Upper lobe of right lung (tissue), 1 donor: ENCODE data around the gene PLCL2. TPM values are rescaled to one million over a fixed set of nuclear protein-coding genes. Genes with fewer than 3 reads are reported as not detected.

Source experiments
- ATAC-seq: fragments of 200-7000 bp; cut with Tn5 transposase; one replicate; pipeline ENCODE4 v1.9.1; 2020; ENCODE audit warnings: mild to moderate bottlenecking, moderate library complexity
- DNase-seq: peaks from one replicate; pipeline ENCODE4 v3.0.0-alpha.2; 2020
- H3K27ac ChIP-seq: fragments of 200-600 bp; one replicate; pipeline ENCODE4 v1.8.0; 2022
- H3K27me3 ChIP-seq: fragments of 200-600 bp; one replicate; pipeline ENCODE4 v1.8.0; 2022; ENCODE audit warnings: mild to moderate bottlenecking
- H3K36me3 ChIP-seq: fragments of 200-600 bp; one replicate; pipeline ENCODE4 v1.8.0; 2022
- H3K4me1 ChIP-seq: fragments of 200-600 bp; one replicate; pipeline ENCODE4 v1.8.0; 2022
- H3K4me3 ChIP-seq: fragments of 200-600 bp; one replicate; pipeline ENCODE4 v1.8.0; 2022; ENCODE audit warnings: mild to moderate bottlenecking
- H3K9me3 ChIP-seq: fragments of 200-600 bp; one replicate; pipeline ENCODE4 v1.8.0; 2022
- intact Hi-C: fragments of 100-400 bp; cut with DNase I; formaldehyde crosslinking; loops from one replicate; pipeline ENCODE4 v1.11.0; 2022
- total RNA-seq: library from RNA; stranded (reverse); fragmentation: NEBNext Ultra II Directional; extraction: Animal tissue kit (Norgen Biotek cat#: 25700); gene quantifications from one replicate; pipeline ENCODE4 v1.2.1, GENCODE V29; 2021
- TF ChIP-seq, protein P1 (sequence below): fragments of 200-600 bp; IDR thresholded peaks from one replicate; pipeline ENCODE4 v1.8.0; 2022; ENCODE audit warnings: antibody characterized with exemption
- donor health status: DM: no; HTN: yes; CAD: no; lungs with severe emphysema.

Gene PLCL2
- total RNA-seq, 1 donor from 2014 or later, result 9.1 TPM

GRCh38 chr3:16890597-16891333 is 6.0 kb downstream of the PLCL2 start:
- H3K4me1 ChIP-seq, result peaks cover 9% of the 10 kb centered on the region
- H3K27ac ChIP-seq, result no peak overlapping the region
- H3K36me3 ChIP-seq, result no peaks in the 10 kb centered on the region
- no peak overlapping the region for H3K4me3 ChIP-seq
- no peaks in the 10 kb centered on the region for H3K27me3 ChIP-seq
- intact Hi-C loops, result no loop called here
- no peaks in the 10 kb centered on the region for H3K9me3 ChIP-seq
- no peak for ATAC-seq
- DNase-seq, result no peak
- TF ChIP-seq, protein P1, sequence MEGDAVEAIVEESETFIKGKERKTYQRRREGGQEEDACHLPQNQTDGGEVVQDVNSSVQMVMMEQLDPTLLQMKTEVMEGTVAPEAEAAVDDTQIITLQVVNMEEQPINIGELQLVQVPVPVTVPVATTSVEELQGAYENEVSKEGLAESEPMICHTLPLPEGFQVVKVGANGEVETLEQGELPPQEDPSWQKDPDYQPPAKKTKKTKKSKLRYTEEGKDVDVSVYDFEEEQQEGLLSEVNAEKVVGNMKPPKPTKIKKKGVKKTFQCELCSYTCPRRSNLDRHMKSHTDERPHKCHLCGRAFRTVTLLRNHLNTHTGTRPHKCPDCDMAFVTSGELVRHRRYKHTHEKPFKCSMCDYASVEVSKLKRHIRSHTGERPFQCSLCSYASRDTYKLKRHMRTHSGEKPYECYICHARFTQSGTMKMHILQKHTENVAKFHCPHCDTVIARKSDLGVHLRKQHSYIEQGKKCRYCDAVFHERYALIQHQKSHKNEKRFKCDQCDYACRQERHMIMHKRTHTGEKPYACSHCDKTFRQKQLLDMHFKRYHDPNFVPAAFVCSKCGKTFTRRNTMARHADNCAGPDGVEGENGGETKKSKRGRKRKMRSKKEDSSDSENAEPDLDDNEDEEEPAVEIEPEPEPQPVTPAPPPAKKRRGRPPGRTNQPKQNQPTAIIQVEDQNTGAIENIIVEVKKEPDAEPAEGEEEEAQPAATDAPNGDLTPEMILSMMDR, result no peak

- Histone ChIP-seq H3K27ac (no peak overlapping the region), H3K4me3 (no peak overlapping the region), H3K4me1 (no peaks in the 10 kb centered on the region), H3K36me3 (no peaks in the 10 kb centered on the region), H3K9me3 (no peaks in the 10 kb centered on the region), H3K27me3 (no peaks in the 10 kb centered on the region)
- intact Hi-C loops, result no loop called here
- TF ChIP-seq, protein P1, result no peak
- ATAC-seq (no peak), DNase-seq (no peak)
These were observed 9.0 kb downstream of the PLCL2 start for GRCh38 chr3:16893618-16894200.

GRCh38 chr3:16896094-16896627 is 11.4 kb downstream of the PLCL2 start:
- H3K36me3 ChIP-seq, result no peaks in the 10 kb centered on the region
- H3K4me1 ChIP-seq, result no peaks in the 10 kb centered on the region
- no peak overlapping the region for H3K27ac ChIP-seq
- ATAC-seq, result peak; percentile 16
- no peaks in the 10 kb centered on the region for H3K9me3 ChIP-seq
- no peak overlapping the region for H3K4me3 ChIP-seq
- no peaks in the 10 kb centered on the region for H3K27me3 ChIP-seq
- TF ChIP-seq, protein P1, result no peak
- intact Hi-C loops, result no loop called here
- DNase-seq, result no peak

DNA sequence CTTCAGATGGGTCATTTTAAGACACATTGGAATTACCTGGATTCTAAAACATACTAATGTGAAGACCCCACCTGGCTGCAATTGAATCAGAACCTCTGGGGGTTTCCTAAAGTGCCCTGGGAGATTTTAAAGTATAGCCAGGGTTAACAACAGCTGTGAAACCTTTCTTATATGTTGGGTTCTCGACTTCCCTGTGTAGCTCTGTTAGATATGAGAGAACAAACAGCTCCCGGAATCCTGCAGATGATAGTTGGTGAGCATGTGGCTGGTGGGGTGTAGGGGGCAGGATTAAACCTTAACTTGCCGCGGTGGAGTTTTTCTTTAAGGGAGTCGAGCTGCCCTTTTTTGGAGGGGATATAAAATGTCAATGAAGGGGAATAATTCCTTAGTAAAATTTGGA is 12.1 kb downstream of the PLCL2 start:
- no peak overlapping the region for H3K4me3 ChIP-seq

DNA sequence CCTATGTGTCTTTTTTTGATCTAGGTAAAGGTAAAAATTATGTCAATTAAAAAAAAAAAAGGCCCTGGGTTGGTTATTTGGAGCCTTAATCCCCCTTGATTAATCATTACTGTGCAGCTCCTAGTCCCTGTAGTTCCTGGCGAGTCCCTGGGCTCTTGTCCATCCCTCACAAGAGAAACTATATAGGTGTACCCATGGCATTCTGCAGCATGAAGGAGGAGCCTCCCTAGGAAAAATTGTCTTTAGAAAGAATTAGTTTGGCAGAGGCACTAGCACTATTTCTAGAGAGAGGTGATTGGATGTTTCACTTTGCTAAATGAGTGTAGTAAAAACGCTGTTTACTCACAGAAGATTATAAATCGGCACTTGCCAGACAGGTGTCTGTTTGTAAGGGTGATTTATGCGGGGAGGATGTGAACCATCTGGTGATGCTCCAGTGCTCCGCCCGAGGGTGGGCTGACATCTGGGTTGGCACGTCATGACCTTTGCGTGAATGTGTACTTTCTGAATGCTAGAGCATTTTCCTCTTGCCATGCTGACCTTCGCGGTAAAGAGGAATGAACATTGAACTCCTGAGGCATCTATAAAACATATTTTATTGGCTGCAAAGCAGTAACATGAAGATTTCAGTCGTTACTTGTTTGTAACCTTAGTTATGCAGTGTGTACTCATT is 12.6 kb downstream of the PLCL2 start:
- H3K4me3 ChIP-seq, result no peak overlapping the region
- no peaks in the 10 kb centered on the region for H3K27me3 ChIP-seq
- TF ChIP-seq, protein P1, result no peak
- no peak overlapping the region for H3K27ac ChIP-seq
- intact Hi-C loops, result no loop called here
- ATAC-seq (no peak), DNase-seq (no peak)
- H3K4me1 ChIP-seq, result no peaks in the 10 kb centered on the region
- H3K9me3 ChIP-seq, result no peaks in the 10 kb centered on the region
- no peaks in the 10 kb centered on the region for H3K36me3 ChIP-seq

More for the DNA sequence above, 12.1 kb downstream of the PLCL2 start:
- intact Hi-C loops, result no loop called here
- TF ChIP-seq, protein P1, result no peak
- DNase-seq (no peak), ATAC-seq (no peak)
- Histone ChIP-seq H3K27ac (no peak overlapping the region), H3K36me3 (no peaks in the 10 kb centered on the region), H3K27me3 (no peaks in the 10 kb centered on the region), H3K4me1 (no peaks in the 10 kb centered on the region), H3K9me3 (no peaks in the 10 kb centered on the region)
